AG20443 (cell line): ENCODE data around the gene SFRP5.

Source experiments
- DNase-seq: peaks from one replicate; pipeline ENCODE4 v3.0.0; 2012; ENCODE audit warnings: low spot score, mixed read lengths

SFRP5 gene

DNA sequence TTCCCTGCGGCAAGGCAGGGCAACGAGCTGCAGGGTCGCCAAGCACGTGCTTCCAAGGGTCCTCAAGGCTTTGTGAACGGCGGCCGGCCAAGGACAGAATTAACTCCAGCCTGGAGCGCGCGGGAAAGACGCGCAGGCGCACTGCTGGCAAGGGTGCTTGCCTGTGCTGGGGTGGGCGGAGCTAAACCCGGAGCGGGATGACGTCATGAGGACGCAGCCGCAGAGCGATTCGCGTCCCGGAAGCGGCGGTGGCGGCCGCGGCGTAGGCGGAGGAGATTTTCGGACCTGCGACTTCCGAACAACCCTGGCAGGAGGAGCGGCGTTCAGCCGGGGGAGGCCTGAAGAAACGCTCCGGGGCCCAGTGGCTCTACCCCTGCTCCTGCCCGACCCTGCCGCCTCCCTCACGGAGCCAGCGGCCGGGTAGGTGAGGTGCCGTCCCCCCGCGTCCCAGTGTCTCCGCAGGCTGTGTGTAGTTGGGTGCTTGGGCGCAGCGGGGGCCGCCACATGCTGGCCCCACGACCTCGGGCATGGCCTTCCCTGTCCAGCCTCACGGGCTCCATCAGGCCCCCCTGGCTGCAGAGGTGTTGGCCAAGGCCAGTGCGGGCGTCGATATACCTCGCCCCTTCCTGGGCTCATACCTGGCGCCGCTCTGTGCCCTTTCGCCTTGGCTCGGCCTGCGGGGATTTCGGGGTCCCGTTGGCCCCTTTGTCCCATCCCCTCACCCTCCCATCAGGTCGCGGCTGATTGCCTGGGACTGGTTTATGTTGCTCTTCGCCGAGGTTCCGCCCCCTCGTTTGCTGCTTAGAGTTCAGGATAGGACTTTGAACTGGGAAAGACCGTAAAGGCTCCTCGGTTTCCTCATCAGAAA, 34.7 kb downstream of the SFRP5 start, which contains the start of gene ZFYVE27:
Gene ZFYVE27, plus strand, starts transcription at position 227 of the 868 bp plus-strand sequence. CDS start 1,350 bp downstream, outside the sequence.
- DNase-seq, result peak; percentile 100

DNA sequence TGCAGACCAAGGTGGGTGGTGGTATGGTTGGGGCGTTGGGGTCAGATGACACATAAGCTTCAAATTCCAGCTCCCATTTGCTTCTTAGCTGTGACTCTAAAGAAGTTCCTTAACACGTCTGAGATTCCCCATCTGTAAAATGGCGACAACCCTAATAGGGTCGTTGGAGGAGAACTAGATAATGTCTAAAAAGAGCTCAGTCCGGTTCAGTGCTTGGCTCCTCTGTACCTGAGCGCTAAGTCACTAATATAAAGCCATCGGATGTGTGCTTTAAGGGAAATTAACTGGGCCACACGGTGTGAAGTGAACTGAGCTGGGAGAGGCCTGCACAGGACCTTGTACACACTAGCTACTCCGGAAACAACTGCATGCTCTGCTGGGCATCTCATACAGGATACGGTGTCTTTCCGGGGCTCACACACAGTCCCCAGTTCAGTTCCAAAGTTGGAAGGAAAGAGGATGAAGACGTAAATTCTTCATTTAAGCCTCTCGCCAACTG, 35.3 kb downstream of the SFRP5 start:
- no peak for DNase-seq

DNA sequence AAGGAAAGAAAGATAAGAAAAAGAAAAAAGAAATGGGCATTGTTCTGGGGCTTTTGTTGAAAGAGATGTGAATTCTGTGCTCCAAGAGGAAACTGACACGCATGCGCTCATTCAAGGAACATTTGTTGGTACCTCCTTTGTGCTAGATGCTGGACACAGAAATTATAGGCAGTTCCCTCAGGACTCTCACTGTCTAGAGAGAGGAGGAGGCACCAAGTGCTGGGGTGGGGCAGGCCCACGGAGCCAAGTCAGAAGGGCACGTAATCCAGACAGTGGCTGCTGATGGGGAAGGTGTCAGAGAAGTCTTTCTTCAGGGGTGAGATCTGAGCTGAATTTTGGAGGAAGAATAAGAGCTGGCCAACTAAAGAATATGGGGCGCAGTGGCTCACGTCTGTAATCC, 37.8 kb downstream of the SFRP5 start:
- no peak for DNase-seq

DNA sequence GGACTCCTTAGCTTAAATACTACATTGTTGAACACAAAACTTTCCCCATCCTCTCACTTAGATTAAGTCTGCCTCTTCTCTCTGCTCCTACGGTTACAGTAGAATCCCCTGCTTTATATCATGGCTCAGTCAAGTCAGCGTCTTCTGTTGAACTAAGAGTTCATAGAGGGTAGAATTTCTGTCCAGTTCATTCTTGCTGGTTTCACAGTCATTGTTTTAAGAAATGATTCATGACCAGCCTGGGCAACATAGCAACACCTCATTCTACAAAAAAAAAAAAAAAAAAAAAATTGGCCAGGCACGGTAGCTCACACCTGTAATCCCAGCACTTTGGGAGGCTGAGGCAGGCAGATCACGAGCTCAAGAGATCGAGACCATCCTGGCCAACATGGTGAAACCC, 38.5 kb downstream of the SFRP5 start:
- DNase-seq, result no peak

DNA sequence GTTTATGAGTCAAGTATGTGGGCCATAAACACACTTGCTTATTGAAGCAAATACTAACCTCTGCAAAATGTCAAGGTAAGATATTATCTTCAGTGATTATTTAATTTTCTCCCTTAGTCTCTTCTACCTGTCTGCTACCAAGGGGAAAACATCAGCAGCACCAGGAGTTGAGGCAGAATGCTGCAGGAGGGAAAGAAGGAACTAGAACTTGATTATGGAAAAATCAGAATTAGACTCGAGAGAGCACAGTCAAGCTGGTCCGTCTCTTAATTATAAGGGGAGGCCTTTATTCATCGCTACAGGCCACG, 39.8 kb downstream of the SFRP5 start:
- no peak for DNase-seq

DNA sequence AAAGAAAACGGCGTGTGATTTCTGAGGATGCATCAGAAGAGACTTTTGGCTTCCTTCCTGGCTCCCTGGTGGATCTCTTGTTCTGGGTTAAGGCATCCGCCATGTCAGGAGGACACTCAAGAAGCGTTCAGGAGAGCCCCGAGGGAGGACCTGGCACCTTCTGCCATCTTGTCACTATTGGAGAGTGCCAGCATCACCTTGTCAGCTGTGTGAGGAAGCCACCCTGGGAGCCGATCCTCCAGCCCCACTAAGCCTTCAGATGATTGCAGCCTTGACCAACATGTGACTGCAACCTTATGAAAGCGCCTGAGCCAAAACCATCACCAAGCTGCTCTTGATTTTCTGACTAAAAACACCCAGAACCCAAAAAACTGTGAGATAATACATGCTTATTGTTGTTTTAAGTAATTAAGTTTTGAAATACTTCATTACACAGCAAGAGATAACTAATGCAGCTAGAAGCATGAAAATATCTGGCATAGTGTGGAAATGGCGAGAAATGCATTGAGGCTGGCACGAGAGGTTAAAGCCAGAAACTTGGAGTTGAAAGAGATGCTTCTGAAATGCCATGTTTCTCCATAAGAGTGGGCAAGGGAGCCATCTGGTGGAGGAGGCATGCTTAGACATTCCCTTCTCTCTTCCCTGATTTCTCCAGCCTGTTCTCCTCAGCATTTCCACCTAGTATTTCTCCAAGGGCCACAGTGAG, 40.3 kb downstream of the SFRP5 start:
- DNase-seq, result peak; percentile 75

DNA sequence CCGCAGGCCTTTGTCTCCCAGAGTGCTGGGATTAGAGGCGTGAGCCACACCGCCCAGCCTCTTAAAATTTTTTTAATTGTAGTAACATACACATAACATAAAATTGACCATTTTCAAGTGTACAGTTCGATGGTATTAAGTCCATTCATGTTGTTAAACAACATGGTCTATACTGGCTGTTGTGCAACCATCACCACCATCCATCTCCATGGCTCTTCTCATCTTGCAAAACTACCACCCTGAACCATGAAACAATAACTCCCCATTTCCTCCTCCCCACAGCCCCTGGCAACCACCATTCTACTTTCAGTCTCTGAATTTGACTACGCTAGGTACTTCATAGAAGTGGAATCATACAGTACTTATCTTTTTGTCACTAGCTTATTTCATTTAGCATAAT, 42.8 kb downstream of the SFRP5 start:
- no peak for DNase-seq

DNA sequence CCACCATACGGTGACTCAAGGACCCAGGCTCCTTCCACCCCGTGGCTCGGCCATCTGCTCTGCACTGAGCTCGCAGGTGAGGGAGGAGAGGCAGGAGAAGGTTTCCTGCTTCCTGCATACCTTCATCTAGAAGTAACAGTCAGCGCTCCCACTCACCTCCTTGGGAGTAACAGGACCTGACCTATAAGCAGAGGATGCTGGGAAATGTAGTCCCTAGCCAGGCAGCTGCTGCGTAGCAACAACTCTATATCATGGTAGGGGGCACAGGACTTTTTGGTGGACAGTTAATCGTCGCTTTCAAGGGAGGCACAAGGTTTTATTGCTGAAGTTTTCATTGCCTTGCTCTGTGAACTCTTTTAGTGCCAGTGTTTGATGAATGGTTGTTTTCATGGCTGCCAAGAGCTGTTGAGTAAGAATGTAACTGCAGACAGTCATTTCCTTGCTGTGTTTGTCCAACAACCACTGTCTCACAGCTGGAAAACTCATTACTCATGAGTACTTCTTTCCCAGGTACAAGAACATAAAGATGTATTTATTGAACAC, 45.1 kb downstream of the SFRP5 start:
- peak; percentile 66 for DNase-seq

DNA sequence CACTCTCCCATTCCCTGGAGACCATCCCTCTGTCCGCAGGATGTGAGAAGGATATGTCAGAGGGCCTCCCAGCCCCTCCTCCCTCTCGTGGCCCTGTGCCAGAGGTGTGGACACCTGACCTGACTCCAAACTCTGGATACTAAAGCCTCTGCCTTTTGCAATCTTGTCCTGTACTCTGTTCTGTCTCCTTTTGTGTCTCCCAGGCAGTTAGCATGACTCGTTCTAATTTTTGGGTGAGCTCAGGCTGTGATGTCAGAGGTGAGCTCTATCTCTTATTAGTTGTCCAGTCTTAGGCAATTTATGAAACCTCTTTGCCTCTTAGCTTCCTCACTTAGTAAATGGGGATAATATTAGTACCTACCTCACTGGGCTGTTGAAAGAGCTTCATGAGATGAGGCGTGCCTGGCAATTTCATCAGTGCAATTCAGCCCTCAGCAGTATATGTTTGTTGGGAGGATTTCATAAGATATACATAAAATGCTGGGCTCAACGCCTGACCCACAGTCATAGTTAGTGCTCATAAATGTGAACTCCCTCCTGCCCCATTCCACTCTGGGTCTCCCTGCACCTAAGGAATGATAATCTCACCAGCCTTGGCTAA, 47.4 kb downstream of the SFRP5 start:
- peak; percentile 40 for DNase-seq

DNA sequence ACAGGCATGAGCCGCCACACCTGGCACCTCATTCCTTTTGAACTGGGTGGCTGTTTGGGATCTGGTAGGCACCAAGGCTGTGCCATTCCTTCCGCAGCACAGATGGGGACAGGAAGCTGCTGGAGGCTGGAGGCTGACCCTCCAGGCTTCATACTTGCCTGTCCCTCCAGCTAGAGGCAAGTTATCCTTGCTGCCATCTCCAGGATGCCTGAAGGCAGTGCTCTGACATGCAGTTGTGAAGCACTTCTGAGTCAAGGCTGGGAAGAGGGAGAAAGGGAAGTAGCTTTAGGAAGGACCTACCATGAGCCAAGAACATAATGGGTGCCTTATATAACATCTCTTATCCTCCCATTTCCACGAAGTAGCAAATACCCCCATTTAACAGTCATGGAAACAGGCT, 48.8 kb downstream of the SFRP5 start:
- DNase-seq, result no peak

DNA sequence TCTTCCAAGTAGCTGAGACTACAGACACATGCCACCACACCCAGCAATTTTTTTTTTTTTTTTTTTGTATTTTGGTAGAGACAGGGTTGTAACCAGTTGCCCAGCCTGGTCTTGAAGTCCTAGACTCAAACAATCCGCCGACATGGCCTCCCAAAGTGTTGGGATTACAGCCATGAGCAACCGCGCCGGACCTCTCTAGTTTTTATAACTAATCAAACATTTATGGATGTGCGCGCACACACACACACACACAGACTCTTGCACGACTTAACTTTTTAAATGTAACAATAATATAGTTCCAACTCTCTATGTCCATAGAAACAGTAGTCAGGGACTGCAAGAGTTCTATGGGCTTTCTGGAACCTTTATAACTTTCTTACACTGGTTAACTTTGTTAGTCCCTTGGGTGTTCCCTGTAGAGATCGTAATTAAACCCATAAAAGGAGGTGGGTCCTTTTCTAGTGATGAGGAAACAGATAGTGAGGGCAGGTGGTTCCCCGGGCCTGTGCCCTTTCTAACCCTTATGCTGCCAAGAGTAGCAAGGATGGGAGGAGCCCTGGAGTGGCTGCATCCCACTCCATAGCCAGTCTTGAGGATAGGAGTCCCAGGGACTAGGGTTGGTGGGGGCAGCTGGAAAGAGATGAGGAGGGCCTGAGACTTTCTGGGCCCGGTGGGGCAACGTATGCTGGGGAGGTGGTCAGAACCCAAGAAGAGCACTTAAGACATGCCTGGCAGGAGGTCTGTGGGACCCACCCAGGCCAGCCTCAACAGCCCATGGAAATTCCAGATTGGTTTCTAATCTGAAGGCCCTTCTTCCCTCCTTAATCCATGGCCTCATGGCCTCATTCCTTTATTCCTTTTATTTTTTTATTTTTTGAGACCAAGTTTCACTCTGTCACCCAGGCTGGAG, 49.7 kb downstream of the SFRP5 start:
- no peak for DNase-seq

DNA sequence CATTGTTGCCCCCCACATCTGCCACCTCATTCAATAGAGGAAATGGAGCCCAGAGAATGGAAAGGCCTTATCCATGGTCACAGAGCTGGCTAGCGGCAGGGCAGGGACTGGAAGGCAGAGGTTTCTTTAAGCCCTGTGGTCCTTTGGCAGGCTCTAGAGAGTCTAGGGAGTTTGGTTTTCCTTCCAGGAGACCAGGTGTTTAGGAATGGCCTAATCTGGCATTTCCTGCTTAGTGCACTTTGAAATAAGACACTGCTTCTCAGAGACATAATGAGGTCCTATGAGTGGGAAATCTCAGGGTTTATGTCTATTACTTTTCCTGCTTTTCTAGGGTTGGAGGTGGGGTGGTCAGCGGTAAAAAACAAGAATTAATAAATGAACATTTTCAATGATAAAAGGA, 52.2 kb downstream of the SFRP5 start:
- DNase-seq, result no peak

DNA sequence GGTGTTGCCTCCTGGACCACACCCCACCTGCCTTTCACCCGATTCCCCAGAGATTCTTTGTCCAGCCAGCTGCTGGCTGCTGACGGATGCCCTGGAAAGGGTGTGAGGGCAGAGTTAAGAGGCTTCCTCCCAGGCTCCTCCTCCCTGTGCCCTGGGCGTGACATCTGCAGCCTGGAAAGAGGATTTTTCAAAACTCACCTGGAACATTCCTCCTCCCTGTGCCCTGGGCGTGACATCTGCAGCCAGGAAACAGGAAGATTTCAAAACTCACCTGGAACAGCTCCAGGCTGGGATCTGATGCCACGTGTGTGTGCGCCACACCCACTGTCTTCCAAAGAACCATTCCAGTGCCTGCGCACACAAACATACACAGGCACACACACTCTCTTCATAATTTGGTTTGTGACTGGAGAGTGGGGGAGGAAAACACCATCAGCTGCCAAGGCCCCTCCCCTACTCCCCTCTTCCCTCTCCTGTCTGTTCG, 53.1 kb downstream of the SFRP5 start:
- DNase-seq, result no peak

DNA sequence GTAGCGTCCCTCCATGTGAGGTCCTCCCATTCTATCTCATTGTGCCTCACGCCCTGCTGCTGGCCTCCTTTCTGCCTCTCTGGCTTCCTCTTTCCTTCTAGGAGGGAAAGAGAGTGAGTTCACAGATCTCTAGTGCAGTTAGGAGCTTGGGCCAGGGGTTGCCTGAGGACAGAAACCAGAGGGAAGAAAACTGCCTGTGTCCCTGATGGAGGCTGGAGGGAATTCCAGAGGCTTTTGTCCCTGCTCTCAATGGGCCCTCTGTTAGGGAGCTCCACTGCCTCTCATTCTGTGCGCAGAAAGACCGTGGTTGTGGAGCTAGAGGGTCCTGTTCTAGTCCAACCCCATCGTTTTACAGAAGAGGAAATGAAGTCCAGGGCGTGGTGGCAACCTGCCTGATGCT, 53.6 kb downstream of the SFRP5 start:
- DNase-seq, result no peak

DNA sequence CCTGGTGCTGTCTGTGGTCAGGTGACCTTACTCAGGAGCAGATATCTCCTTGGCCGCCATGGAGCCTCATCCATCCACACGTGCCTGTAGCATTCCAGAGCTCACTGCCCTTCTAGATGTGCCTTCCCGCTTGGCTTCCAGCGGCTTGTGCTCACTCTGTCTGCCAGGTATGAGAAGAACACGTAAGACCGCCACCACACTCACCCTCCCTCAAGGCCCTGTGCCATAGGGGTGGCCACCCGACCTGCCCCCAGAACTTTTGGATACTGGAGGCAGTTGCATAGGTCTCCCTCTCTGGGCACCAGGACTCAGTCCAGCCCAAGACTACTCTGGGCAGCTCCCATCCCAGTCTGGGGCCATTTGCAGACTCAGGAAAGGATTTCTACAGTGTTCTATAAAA, 54.2 kb downstream of the SFRP5 start:
- no peak for DNase-seq
